ENCODE measurements around the gene MCM9. TPM values are rescaled to one million over a fixed set of nuclear protein-coding genes. Genes with fewer than 3 reads are reported as not detected.

The MCM9 gene
- total RNA-seq, 1 experiment from 2014 or later: 18.6 TPM

GRCh38 chr6:118808793-118809638 is 125.9 kb downstream of the MCM9 start:
- H2AK5ac ChIP-seq (ENCODE audit: insufficient read length, low read length): no peak overlapping the region
- no peak overlapping the region for H4K91ac ChIP-seq (ENCODE audit: insufficient read length, low read depth, low read length)
- H3K9me3 ChIP-seq (ENCODE audit: control insufficient read depth, low read depth, low read length): no peaks in the 10 kb centered on the region
- H3K27ac ChIP-seq (ENCODE audit: insufficient read length, low read depth, low read length): no peak overlapping the region
- no peak overlapping the region for H3K4me3 Mint-ChIP-seq
- H3K56ac ChIP-seq (ENCODE audit: insufficient read length, low read depth, low read length): no peak overlapping the region
- peaks cover 16 to 20% (median 17%) of the 10 kb centered on the region in 3 experiments for H3K36me3 Mint-ChIP-seq (ENCODE audit: insufficient read depth in 1 of 3, low read depth in 3 of 3)
- H2BK120ac ChIP-seq (ENCODE audit: low read depth, low read length, poor library complexity, severe bottlenecking): no peak overlapping the region
- H3K18ac ChIP-seq (ENCODE audit: insufficient read length, low read depth, low read length): no peak overlapping the region
- no peak overlapping the region for H2AFZ ChIP-seq (ENCODE audit: low read length)
- no peaks in the 10 kb centered on the region for H3K27me3 Mint-ChIP-seq (ENCODE audit: low read depth)
- H3K14ac ChIP-seq (ENCODE audit: insufficient read depth, low read length): no peak overlapping the region
- no peaks in the 10 kb centered on the region for H3K27me3 ChIP-seq (ENCODE audit: insufficient read depth, low read length)
- H3K4me2 ChIP-seq (ENCODE audit: insufficient read depth, insufficient read length, low read length): no peak overlapping the region
- H3K79me2 ChIP-seq (ENCODE audit: insufficient read depth, low read length): no peaks in the 10 kb centered on the region
- H3K9ac ChIP-seq (ENCODE audit: extremely low read depth, insufficient read length, low read length): no peak overlapping the region
- no CpG with 5 or more reads among the region's 5 CpGs for WGBS (ENCODE audit: extremely low coverage, insufficient read length, low lambda C conversion rate)
- no peak for TF ChIP-seq CTCF (conservative IDR thresholded peaks at IDR 0.05)
- no peak overlapping the region for H4K5ac ChIP-seq (ENCODE audit: insufficient read length, low read depth, low read length)
- no peak overlapping the region for H2BK12ac ChIP-seq (ENCODE audit: insufficient read length, low read depth, low read length)
- H3K4me1 ChIP-seq (ENCODE audit: insufficient read depth, low read length): no peaks in the 10 kb centered on the region
- H2BK20ac ChIP-seq (ENCODE audit: low read depth, low read length, poor library complexity, severe bottlenecking): no peak overlapping the region
- peaks cover 9 to 13% of the 10 kb centered on the region in 2 experiments; a peak in 4 of 5 replicates for H3K9me3 Mint-ChIP-seq
- H3K23me2 ChIP-seq (ENCODE audit: insufficient read length, low read depth, low read length, poor library complexity, severe bottlenecking): no peaks in the 10 kb centered on the region
- H2BK15ac ChIP-seq (ENCODE audit: low read depth, low read length): no peak overlapping the region
- no peak overlapping the region for H3K4ac ChIP-seq (ENCODE audit: low read depth, low read length)
- no peak for DNase-seq
- H3K23ac ChIP-seq (ENCODE audit: insufficient read length, low read depth, low read length): no peak overlapping the region
- H3T11ph ChIP-seq (ENCODE audit: low read length): no peak overlapping the region
- H3K27ac Mint-ChIP-seq: peak overlapping the region in 1 of 3 experiments; percentile 74; a peak in 1 of 7 replicates
- no peak overlapping the region for H4K8ac ChIP-seq (replicated peaks; ENCODE audit: insufficient read length, low read depth, low read length)
- no peak overlapping the region for H2BK5ac ChIP-seq (ENCODE audit: insufficient read length, low read length)
- H3K79me1 ChIP-seq (ENCODE audit: insufficient read depth, low read depth, low read length, poor library complexity, severe bottlenecking): no peaks in the 10 kb centered on the region
- H3K4me1 Mint-ChIP-seq: peaks cover 14 to 19% of the 10 kb centered on the region in 2 experiments
- no peaks in the 10 kb centered on the region for H4K20me1 ChIP-seq (ENCODE audit: control insufficient read depth, insufficient read depth, insufficient read length)

All from H9 (cell line).